Left ventricle myocardium superior (tissue), 1 donor: Measurements from ENCODE around the gene ARL3. TPM values are rescaled to one million over a fixed set of nuclear protein-coding genes. Genes with fewer than 3 reads are reported as not detected.

ENCODE experiments used
- ATAC-seq: fragments of 200-7000 bp; cut with Tn5 transposase; one replicate; pipeline ENCODE4 v1.9.1; 2020; ENCODE audit warnings: mild to moderate bottlenecking, moderate library complexity
- DNase-seq: peaks from one replicate; pipeline ENCODE4 v3.0.0-alpha.2; 2020
- intact Hi-C: fragments of 100-400 bp; cut with micrococcal nuclease; formaldehyde crosslinking; loops from one replicate; pipeline ENCODE4 v1.11.0; 2022
- total RNA-seq: library from RNA; stranded (reverse); fragmentation: NEBNext Ultra II Directional; extraction: Animal tissue kit (Norgen Biotek cat#: 25700); gene quantifications from one replicate; pipeline ENCODE4 v1.2.1, GENCODE V29; 2021
- donor health status: DM: no; HTN: yes; CAD: no; lungs with severe emphysema.

Gene ARL3
- total RNA-seq, 1 donor from 2014 or later: 13.6 TPM

DNA sequence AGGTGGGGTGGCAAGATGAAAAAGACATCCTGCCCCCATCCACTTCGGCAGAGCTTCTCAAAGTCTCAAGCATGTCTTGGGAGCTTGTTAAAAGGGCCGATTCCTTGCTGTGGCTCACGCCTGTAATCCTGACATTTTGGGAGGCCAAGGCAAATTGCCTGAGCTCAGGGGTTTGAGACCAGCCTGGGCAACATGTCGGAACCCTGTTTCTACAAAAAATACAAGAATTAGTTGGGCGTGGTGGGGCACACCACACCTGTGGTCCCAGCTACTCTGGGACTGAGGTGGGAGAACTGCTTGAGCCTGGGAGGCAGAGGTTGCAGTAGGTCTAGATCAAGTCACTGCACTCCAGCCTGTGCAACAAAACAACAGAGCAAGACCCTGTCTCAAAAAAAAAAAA lies 55.4 kb downstream of the ARL3 start:
- intact Hi-C loops: no loop called here
- DNase-seq: no peak
- no peak for ATAC-seq

- intact Hi-C loops: no loop called here
- ATAC-seq: no peak
- peak; percentile 45 for DNase-seq
Observed at GRCh38 chr10:102657984-102658724, 56.0 kb downstream of the ARL3 start.

DNA sequence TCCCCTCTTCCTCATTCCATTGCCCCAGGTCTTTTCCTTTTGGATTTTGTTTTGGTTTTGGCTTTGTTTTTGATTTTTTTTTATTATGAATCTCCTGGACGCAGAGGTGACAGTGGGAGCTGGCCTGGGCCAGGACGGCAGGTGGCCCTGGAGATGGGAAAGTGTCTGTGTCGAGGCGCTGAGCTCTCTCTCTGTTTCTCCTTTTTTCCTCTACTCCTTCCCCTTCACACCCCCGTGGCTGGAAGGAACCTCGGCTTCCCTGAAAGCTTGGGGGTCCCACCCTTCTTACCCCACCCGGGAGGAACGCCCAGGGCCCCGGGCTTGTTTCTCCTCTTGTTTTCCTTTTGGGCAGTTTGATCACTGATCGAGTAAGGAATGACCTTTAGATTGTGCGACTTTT lies 56.7 kb downstream of the ARL3 start:
- intact Hi-C loops: no loop called here
- ATAC-seq: no peak
- peak; percentile 16 for DNase-seq

- ATAC-seq (no peak), DNase-seq (peak; percentile 26)
- intact Hi-C loops: no loop called here
Observed at GRCh38 chr10:102656791-102657371, 57.3 kb downstream of the ARL3 start.

DNA sequence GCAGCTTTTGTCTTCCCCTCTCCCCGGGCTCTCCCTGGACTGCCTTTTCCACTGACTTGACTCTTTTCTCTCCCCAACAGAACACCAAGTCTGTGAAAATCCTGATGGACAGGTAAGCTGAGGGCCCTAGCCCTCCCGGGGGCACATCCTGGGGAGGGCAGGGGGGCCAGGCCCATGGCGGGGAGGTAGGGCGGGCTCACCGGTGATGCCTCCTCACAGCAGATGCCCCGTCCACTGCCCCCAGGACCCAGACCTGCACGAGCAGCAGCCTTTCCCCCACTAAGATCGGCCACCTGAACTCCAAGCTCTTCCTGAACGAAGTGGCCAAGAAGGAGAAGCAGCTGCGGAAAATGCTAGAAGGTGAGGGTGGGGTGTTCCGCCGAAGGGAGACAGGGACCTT lies 58.2 kb downstream of the ARL3 start:
- ATAC-seq (no peak), DNase-seq (peak; percentile 21)
- intact Hi-C loops: no loop called here

DNA sequence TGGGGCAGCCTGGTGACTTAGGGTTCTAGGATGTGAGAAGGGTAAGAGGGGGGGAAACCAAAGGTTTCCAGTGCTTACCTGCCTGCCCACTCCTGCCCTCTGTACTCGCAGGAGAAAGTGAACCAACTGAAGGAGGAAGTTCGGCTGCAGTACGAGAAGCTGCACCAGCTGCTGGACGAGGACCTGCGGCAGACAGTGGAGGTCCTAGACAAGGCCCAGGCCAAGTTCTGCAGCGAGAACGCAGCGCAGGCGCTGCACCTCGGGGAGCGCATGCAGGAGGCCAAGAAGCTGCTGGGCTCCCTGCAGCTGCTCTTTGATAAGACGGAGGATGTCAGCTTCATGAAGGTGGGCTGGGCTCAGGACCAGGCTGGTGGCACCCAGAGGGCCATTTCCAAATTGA lies 59.2 kb downstream of the ARL3 start:
- peak; percentile 24 for DNase-seq
- intact Hi-C loops: no loop called here
- no peak for ATAC-seq

DNA sequence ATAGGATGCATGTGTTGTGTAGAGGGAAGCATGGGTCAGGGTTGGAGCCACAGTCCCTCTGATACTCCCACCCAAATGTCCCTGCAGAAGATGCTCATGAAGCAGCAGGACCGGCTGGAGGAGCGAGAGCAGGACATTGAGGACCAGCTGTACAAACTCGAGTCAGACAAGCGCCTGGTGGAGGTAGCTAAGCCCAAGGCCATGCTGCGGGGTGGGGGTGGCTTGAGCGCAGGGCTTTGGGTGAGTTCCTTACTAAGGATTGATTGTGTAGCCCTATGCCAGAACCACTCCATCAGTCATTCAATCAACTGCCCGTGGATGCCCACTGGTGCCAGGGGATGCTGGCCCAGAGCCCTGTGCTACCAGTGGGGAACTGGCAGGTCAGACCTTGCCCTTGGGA lies 59.6 kb downstream of the ARL3 start:
- peak; percentile 29 for DNase-seq
- intact Hi-C loops: no loop called here
- no peak for ATAC-seq

- no peak for ATAC-seq
- DNase-seq: peak; percentile 8
- intact Hi-C loops: no loop called here
Observed at GRCh38 chr10:102653060-102653459, 61.1 kb downstream of the ARL3 start.

DNA sequence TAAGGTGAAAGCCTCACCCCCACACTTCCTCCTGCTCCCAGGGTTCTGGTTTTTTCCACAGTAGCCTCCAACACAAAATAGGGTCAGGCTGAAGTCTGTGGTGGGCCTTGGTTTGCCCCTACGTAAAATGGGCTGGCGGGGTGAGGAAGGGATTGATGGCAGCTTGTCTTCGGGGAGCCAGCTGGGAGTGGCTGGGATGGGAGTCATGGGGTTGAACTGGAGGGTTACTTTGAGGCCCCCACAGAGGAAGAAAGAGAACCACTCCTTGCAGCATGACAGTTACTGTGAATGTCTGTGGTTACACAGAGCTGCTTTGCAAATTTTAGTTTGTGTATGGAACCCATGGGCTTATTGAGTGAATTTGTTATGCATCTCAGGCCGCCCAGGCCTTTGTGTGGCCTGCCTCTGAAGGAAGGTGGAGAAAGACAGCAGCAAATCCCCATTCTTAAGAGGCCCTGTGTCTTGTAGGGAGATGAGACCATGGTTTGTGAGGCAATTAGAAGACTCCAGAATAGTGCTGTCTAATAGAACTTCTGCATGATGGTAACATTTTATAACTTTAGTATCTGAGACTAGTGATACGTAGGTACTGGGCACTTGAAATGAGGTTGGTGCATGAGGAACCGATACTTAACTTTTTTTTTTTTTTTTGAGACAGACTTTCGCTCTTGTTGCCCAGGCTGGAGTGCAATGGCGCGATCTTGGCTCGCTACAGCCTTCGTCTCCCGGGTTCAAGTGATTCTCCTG lies 61.9 kb downstream of the ARL3 start:
- intact Hi-C loops: no loop called here
- DNase-seq (peak; percentile 13), ATAC-seq (no peak)

- no peak for ATAC-seq
- intact Hi-C loops: no loop called here
- DNase-seq: peak; percentile 29
Observed at GRCh38 chr10:102651455-102652169, 62.6 kb downstream of the ARL3 start.

- intact Hi-C loops: no loop called here
- DNase-seq (peak; percentile 34), ATAC-seq (no peak)
Observed at GRCh38 chr10:102650655-102651454, 63.3 kb downstream of the ARL3 start.

- peak; percentile 38 for DNase-seq
- ATAC-seq: no peak
- intact Hi-C loops: no loop called here
Observed at GRCh38 chr10:102649797-102650654, 64.2 kb downstream of the ARL3 start.

DNA sequence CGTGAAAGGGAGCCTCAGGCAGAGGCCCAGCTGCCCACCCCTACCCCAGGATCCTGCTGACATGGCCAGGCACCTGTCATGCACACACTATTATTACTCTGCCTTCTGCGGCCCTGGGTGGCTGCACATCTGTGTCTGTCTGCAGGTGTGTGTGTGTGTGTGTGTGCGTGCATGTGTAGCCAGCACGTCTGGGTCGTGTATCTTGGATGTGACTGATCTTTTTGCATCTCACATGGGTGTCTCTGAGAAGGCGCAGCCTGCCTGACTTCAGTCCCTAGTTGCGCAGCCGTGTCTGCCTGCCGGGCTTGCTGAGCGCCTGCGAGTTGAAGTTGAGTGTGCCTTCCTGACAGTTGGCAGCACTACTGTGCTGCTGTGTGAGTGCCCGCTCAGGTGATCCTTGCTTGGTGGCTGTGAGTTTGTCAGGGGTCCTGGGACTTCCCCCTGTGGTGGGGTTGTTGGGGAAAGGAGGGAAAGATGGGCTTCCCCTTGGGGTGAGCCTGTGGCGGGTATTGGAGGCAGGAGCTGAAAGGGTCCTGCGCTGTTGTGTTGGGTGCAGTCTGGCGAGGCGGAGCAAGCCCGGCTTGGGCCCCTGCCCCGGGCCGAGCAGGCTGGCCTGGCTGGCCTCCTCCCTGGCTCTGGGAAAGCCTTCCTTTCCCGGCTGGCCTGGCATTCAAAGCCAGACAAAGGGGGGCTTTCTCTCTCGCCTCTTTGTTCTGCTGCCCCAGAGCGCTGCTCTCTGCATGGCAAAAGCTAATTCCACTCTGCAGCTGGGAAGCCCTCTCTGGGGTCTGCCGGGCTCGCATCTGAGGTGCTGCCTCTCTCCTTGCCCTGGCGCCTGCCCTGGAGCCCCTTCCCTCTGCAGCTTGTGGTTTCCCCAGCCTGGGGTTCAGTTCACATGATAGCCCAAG lies 65.1 kb downstream of the ARL3 start:
- DNase-seq: peak; percentile 65
- ATAC-seq: no peak
- intact Hi-C loops: no loop called here

GRCh38 chr10:102648269-102648888 lies 65.8 kb downstream of the ARL3 start:
- DNase-seq: peak; percentile 15
- ATAC-seq: no peak
- intact Hi-C loops: no loop called here

- intact Hi-C loops: no loop called here
- DNase-seq: peak; percentile 26
- no peak for ATAC-seq
Observed at GRCh38 chr10:102647443-102648268, 66.5 kb downstream of the ARL3 start.
